ENCODE measurements around the gene BAMBI. TPM values are rescaled to one million over a fixed set of nuclear protein-coding genes. Genes with fewer than 3 reads are reported as not detected.

BAMBI gene
- polyA plus RNA-seq, 3 donors = 0.08 to 1.3 (median 0.09) TPM

DNA sequence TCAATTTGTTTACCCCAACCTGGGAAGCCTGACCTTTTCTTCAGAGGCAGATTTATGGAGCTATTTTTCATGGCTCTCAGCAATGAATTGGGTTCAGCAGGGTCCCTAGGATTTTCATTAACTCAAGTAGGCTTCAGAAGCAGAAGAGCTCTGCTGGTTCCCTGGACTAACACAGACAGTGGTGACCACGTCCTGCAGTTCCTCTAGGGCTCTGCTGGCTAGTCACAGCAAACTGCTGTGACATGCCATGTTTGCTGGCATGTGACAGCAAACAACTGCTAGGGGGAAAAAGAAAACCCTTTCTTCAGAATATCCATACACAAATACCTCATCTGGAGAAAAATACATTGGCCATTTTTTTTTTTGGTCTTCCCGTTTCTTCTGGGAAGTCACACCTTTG, 13.2 kb downstream of the BAMBI start:
- H2AFZ ChIP-seq (ENCODE audit: insufficient read depth, low read depth, low read length, poor library complexity, severe bottlenecking) = no peak overlapping the region
- WGBS (ENCODE audit: insufficient coverage) = 75% methylated on average over 2 of the region's 2 CpGs
- H3K79me2 ChIP-seq (ENCODE audit: insufficient read depth, low read length) = no peaks in the 10 kb centered on the region
- Mint-ChIP-seq H3K27ac (no peak overlapping the region), H3K27me3 (ENCODE audit: low read depth in 3 of 3) (peaks cover 11 to 15% (median 13%) of the 10 kb centered on the region in 3 donors), H3K36me3 (no peaks in the 10 kb centered on the region), H3K4me3 (no peak overlapping the region), H3K9me3 (peaks cover 0 to 3% (median 0%) of the 10 kb centered on the region in 7 donors), H3K4me1 (no peaks in the 10 kb centered on the region)
- no peaks in the 10 kb centered on the region for H3K36me3 ChIP-seq (replicated peaks in 1 of 2; ENCODE audit: control insufficient read depth in 1 of 2, insufficient read depth in 2 of 2, low read length in 2 of 2)
- TF ChIP-seq, protein P1, sequence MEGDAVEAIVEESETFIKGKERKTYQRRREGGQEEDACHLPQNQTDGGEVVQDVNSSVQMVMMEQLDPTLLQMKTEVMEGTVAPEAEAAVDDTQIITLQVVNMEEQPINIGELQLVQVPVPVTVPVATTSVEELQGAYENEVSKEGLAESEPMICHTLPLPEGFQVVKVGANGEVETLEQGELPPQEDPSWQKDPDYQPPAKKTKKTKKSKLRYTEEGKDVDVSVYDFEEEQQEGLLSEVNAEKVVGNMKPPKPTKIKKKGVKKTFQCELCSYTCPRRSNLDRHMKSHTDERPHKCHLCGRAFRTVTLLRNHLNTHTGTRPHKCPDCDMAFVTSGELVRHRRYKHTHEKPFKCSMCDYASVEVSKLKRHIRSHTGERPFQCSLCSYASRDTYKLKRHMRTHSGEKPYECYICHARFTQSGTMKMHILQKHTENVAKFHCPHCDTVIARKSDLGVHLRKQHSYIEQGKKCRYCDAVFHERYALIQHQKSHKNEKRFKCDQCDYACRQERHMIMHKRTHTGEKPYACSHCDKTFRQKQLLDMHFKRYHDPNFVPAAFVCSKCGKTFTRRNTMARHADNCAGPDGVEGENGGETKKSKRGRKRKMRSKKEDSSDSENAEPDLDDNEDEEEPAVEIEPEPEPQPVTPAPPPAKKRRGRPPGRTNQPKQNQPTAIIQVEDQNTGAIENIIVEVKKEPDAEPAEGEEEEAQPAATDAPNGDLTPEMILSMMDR (IDR thresholded peaks at IDR 0.05) = no peak
- no peaks in the 10 kb centered on the region for H4K20me1 ChIP-seq (ENCODE audit: insufficient read depth, low read length)
- no peak overlapping the region for H3K4me3 ChIP-seq (replicated peaks in 1 of 3; ENCODE audit: low read depth in 2 of 3, low read length in 3 of 3)
- H3K4me1 ChIP-seq (ENCODE audit: control insufficient read depth in 1 of 2, insufficient read depth in 2 of 2, low read length in 2 of 2) = no peaks in the 10 kb centered on the region
- peaks cover 3% of the 10 kb centered on the region in 2 donors for H3K27me3 ChIP-seq (ENCODE audit: control insufficient read depth in 2 of 2, insufficient read depth in 2 of 2, low read length in 2 of 2)
- no peak overlapping the region for H3K4me2 ChIP-seq (replicated peaks; ENCODE audit: extremely low read depth, low read length, poor library complexity, severe bottlenecking)
- no peak overlapping the region for H3K27ac ChIP-seq (ENCODE audit: low read depth in 1 of 2, low read length in 2 of 2)
- intact Hi-C loops (cut with micrococcal nuclease) = no loop called here
- no peak for DNase-seq
- H3K9ac ChIP-seq (ENCODE audit: insufficient read depth, low read length, poor library complexity, severe bottlenecking) = no peak overlapping the region
- no peaks in the 10 kb centered on the region for H3K9me3 ChIP-seq (replicated peaks in 1 of 2; ENCODE audit: control insufficient read depth in 1 of 2, insufficient read depth in 1 of 2, low read length in 2 of 2)

DNA sequence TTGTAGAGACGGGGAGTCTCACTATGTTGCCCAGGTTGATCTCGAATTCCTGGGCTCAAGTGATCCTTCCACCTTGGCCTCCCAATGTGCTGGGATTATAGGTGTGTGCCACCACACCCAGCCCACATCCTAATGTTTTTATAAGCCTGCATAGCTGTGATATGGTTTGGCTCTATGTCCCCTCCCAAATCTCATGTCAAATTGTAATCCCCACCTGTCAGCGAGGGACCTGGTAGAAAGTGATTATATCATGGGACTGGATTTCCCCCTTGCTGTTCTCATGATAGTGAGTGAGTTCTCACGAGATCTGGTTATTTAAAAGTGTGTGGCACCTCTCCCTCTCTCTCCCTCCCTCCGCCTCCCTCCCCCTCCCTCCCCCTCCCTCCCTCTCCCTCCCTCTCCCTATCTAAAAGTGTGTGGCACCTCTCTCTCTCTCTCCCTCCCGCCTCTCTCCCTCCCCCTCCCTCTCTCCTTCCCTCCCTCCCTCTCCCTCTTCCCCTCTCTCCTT, 13.9 kb downstream of the BAMBI start:
- WGBS (ENCODE audit: insufficient coverage) = 60% methylated on average over 1 of the region's 6 CpGs
- Histone ChIP-seq H3K4me1 (ENCODE audit: control insufficient read depth in 1 of 2, insufficient read depth in 2 of 2, low read length in 2 of 2) (no peaks in the 10 kb centered on the region), H3K9ac (ENCODE audit: insufficient read depth, low read length, poor library complexity, severe bottlenecking) (no peak overlapping the region), H3K36me3 (replicated peaks in 1 of 2; ENCODE audit: control insufficient read depth in 1 of 2, insufficient read depth in 2 of 2, low read length in 2 of 2) (no peaks in the 10 kb centered on the region), H2AFZ (ENCODE audit: insufficient read depth, low read depth, low read length, poor library complexity, severe bottlenecking) (no peak overlapping the region), H4K20me1 (ENCODE audit: insufficient read depth, low read length) (no peaks in the 10 kb centered on the region), H3K4me2 (replicated peaks; ENCODE audit: extremely low read depth, low read length, poor library complexity, severe bottlenecking) (no peak overlapping the region), H3K27ac (ENCODE audit: low read depth in 1 of 2, low read length in 2 of 2) (no peak overlapping the region), H3K9me3 (replicated peaks in 1 of 2; ENCODE audit: control insufficient read depth in 1 of 2, insufficient read depth in 1 of 2, low read length in 2 of 2) (no peaks in the 10 kb centered on the region), H3K27me3 (ENCODE audit: control insufficient read depth in 2 of 2, insufficient read depth in 2 of 2, low read length in 2 of 2) (no peaks in the 10 kb centered on the region), H3K4me3 (replicated peaks in 1 of 3; ENCODE audit: low read depth in 2 of 3, low read length in 3 of 3) (no peak overlapping the region), H3K79me2 (ENCODE audit: insufficient read depth, low read length) (no peaks in the 10 kb centered on the region)
- Mint-ChIP-seq H3K4me3 (no peak overlapping the region), H3K4me1 (no peaks in the 10 kb centered on the region), H3K27me3 (ENCODE audit: low read depth in 3 of 3) (peaks cover 11 to 14% (median 13%) of the 10 kb centered on the region in 3 donors), H3K36me3 (no peaks in the 10 kb centered on the region), H3K27ac (no peak overlapping the region), H3K9me3 (peaks cover 0 to 3% (median 0%) of the 10 kb centered on the region in 7 donors)
- intact Hi-C loops (cut with micrococcal nuclease) = no loop called here
- TF ChIP-seq, protein P1 (IDR thresholded peaks at IDR 0.05) = no peak
- no peak for DNase-seq

Data from CD14-positive monocyte (primary cell).